GM20431 (cell line): Measurements from ENCODE around the gene BCAN.
"Not testable (repeated sequence)": the region's sequence is repeated elsewhere in the genome, so short reads cannot be mapped to it uniquely, and the experiment has no call there.

ENCODE experiments used
- in situ Hi-C: fragments of 300-500 bp; cut with MseI, MboI; formaldehyde crosslinking; loops from one replicate; pipeline ENCODE4 v1.15.0; 2020; ENCODE audit warnings: low sequenced_read_pairs; ENCODE audit not compliant: unreplicated experiment

Gene BCAN

GRCh38 chr1:156616463-156616862 is 25.5 kb upstream of the BCAN start:
- in situ Hi-C loops = no loop called here

GRCh38 chr1:156618853-156619581 is 22.9 kb upstream of the BCAN start, which contains the start of gene HAPLN2:
Gene HAPLN2, plus strand, starts transcription at chr1:156619415. Its CDS starts 4,076 bp downstream, at chr1:156623491.
- in situ Hi-C loops = no loop called here

GRCh38 chr1:156619582-156619955 is 22.3 kb upstream of the BCAN start:
- in situ Hi-C loops = no loop called here

GRCh38 chr1:156622581-156623297 is 19.2 kb upstream of the BCAN start:
- in situ Hi-C loops = no loop called here

- in situ Hi-C loops = no loop called here
Observed at GRCh38 chr1:156623946-156624813, 17.7 kb upstream of the BCAN start.

- in situ Hi-C loops = no loop called here
Observed at GRCh38 chr1:156624814-156625435, 17.0 kb upstream of the BCAN start.

GRCh38 chr1:156625436-156626078 is 16.4 kb upstream of the BCAN start:
- in situ Hi-C loops = no loop called here

- in situ Hi-C loops = no loop called here
Observed at GRCh38 chr1:156626079-156626438, 15.9 kb upstream of the BCAN start.

- in situ Hi-C loops = no loop called here
Observed at GRCh38 chr1:156627313-156627880, 14.5 kb upstream of the BCAN start.

- in situ Hi-C loops = no loop called here
Observed at GRCh38 chr1:156629823-156630449, 12.0 kb upstream of the BCAN start.

GRCh38 chr1:156631152-156631551 is 10.8 kb upstream of the BCAN start:
- in situ Hi-C loops = not testable (repeated sequence)

GRCh38 chr1:156632355-156632754 is 9.6 kb upstream of the BCAN start:
- in situ Hi-C loops = no loop called here

GRCh38 chr1:156638189-156638985 is 3.5 kb upstream of the BCAN start:
- in situ Hi-C loops = no loop called here

- in situ Hi-C loops = no loop called here
Observed at GRCh38 chr1:156639601-156640101, 2.3 kb upstream of the BCAN start.

- in situ Hi-C loops = no loop called here
Observed at GRCh38 chr1:156640842-156641706, 843 bp upstream of the BCAN start.

- in situ Hi-C loops = no loop called here
Observed at GRCh38 chr1:156642265-156643048, 540 bp downstream of the BCAN start.
